ENCODE measurements around the gene C4orf54.

DNA sequence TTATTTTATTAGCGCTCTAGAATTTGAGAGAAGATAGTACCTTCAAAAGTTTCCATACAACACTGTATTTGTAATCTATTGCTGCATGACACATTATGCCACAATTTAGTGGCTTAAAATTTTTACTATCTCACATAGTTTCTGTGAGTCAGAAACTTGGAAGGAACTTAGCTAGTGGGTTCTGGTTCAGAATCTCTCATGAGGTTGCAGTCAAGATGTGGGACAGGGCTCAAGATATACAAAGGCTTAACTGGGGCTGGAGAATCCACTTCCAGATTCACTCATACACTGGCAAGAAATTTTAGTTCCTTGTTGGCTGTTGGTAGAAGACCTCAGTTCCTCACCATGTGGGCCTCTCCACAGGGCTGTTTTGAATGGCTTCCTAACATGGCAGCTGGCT is 11.5 kb upstream of the C4orf54 start:
- TF ChIP-seq CTCF (IDR thresholded peaks at IDR 0.05; ENCODE audit: low read depth, low read length) (no peak), EZH2phosphoT487 (IDR thresholded peaks at IDR 0.05; ENCODE audit: low read depth) (no peak)
